IMR-90 (cell line): ENCODE results near the gene SLC22A4. TPM values are rescaled to one million over a fixed set of nuclear protein-coding genes. Genes with fewer than 3 reads are reported as not detected.

ENCODE experiments used
- ATAC-seq: fragments of 200-7000 bp; cut with Tn5 transposase; 2 replicates; pipeline ENCODE4 v1.9.1; 2020; ENCODE audit warnings: low read depth, mild to moderate bottlenecking, moderate library complexity
- BruUV-seq: library from RNA; stranded (reverse); fragments of 400-500 nt; replicated peaks from 2 replicates; lab custom pipeline; 2021; lab: Mats Ljungman, UMichigan
- CTCF ChIA-PET: fragments of 300-600 bp; formaldehyde crosslinking; extraction: SDS; loops from one replicate; lab custom pipeline; 2021; ENCODE audit warnings: antibody characterized with exemption; lab: Yijun Ruan, JAX
- POLR2A ChIA-PET: fragments of 300-600 bp; sonication (Branson Sonifier 250); formaldehyde crosslinking; loops from one replicate; lab custom pipeline; 2022; ENCODE audit warnings: antibody characterized with exemption; ENCODE audit not compliant: unreplicated experiment; lab: Charles Lee
- DNase-seq: peaks from one replicate; pipeline ENCODE4 v3.0.0; 2013
- H2AFZ ChIP-seq: replicated peaks from 2 replicates; pipeline ENCODE3; 2013; ENCODE audit warnings: low read length, mild to moderate bottlenecking; ENCODE audit not compliant: poor library complexity
- H2AK5ac ChIP-seq: 2 replicates; pipeline ENCODE4 v1.6.1; 2013; ENCODE audit warnings: low read depth, low read length, inconsistent platforms
- H2AK9ac ChIP-seq: replicated peaks from 2 replicates; pipeline ENCODE3; 2013; ENCODE audit warnings: mild to moderate bottlenecking, low read depth, low read length, moderate library complexity; ENCODE audit not compliant: poor library complexity
- H2BK120ac ChIP-seq: 2 replicates; pipeline ENCODE4 v1.6.1; 2013; ENCODE audit warnings: low read depth, low read length, inconsistent platforms
- H2BK15ac ChIP-seq: 3 replicates; pipeline ENCODE4 v1.6.1; 2013; ENCODE audit warnings: low read depth, low read length, inconsistent platforms
- H2BK20ac ChIP-seq: 2 replicates; pipeline ENCODE4 v1.6.1; 2013; ENCODE audit warnings: low read depth, mild to moderate bottlenecking, inconsistent platforms, low read length, moderate library complexity
- H2BK5ac ChIP-seq: 2 replicates; pipeline ENCODE4 v1.6.1; 2013; ENCODE audit warnings: mild to moderate bottlenecking, low read depth, low read length, inconsistent platforms; ENCODE audit not compliant: poor library complexity, severe bottlenecking
- H3K14ac ChIP-seq: replicated peaks from 2 replicates; pipeline ENCODE4 v1.6.1; 2013; ENCODE audit warnings: low read depth, low read length, inconsistent platforms
- H3K18ac ChIP-seq: 2 replicates; pipeline ENCODE4 v1.6.1; 2013; ENCODE audit warnings: low read depth, low read length, control low read depth
- H3K23ac ChIP-seq: 2 replicates; pipeline ENCODE4 v1.6.1; 2013; ENCODE audit warnings: low read depth, low read length, inconsistent platforms
- H3K27ac ChIP-seq: 2 replicates; pipeline ENCODE4 v1.5.1; 2013; ENCODE audit warnings: mild to moderate bottlenecking, control low read depth, low read length; ENCODE audit not compliant: insufficient read depth
- H3K27me3 ChIP-seq: 2 replicates; pipeline ENCODE4 v1.6.1; 2013; ENCODE audit warnings: low read length; ENCODE audit not compliant: control insufficient read depth, insufficient read depth
- H3K36me3 ChIP-seq: 2 replicates; pipeline ENCODE4 v1.6.1; 2013; ENCODE audit warnings: low read length, mixed read lengths; ENCODE audit not compliant: control insufficient read depth, insufficient read depth
- H3K4ac ChIP-seq: 2 replicates; pipeline ENCODE4 v1.6.1; 2013; ENCODE audit warnings: low read depth, low read length, inconsistent platforms
- H3K4me1 ChIP-seq: 2 replicates; pipeline ENCODE4 v1.6.1; 2013; ENCODE audit warnings: low read length, mixed read lengths; ENCODE audit not compliant: control insufficient read depth, insufficient read depth
- H3K4me2 ChIP-seq: 2 replicates; pipeline ENCODE4 v1.6.1; 2013; ENCODE audit warnings: low read depth, mild to moderate bottlenecking, control low read depth, low read length, moderate library complexity
- H3K4me3 ChIP-seq: 2 replicates; pipeline ENCODE4 v1.5.1; 2013; ENCODE audit warnings: low read depth, mild to moderate bottlenecking, control low read depth, low read length, moderate library complexity; ENCODE audit not compliant: insufficient read depth
- H3K56ac ChIP-seq: 2 replicates; pipeline ENCODE4 v1.6.1; 2013; ENCODE audit warnings: low read length, inconsistent platforms; ENCODE audit not compliant: insufficient read depth; ENCODE audit errors: extremely low read depth
- H3K79me1 ChIP-seq, 2 experiments: 2 replicates each; pipeline ENCODE4 v1.6.1; 2013; ENCODE audit warnings: low read length in 2 of 2, inconsistent platforms in 1 of 2, low read depth in 1 of 2
- H3K9ac ChIP-seq: 2 replicates; pipeline ENCODE4 v1.6.1; 2013; ENCODE audit warnings: low read depth, low read length, control low read depth
- H3K9me1 ChIP-seq: 2 replicates; pipeline ENCODE4 v1.6.1; 2013; ENCODE audit warnings: low read length, inconsistent platforms; ENCODE audit not compliant: insufficient read depth
- H3K9me3 ChIP-seq: 2 replicates; pipeline ENCODE4 v1.6.1; 2013; ENCODE audit warnings: low read length; ENCODE audit not compliant: control insufficient read depth, insufficient read depth
- H4K20me1 ChIP-seq: 2 replicates; pipeline ENCODE4 v1.6.1; 2013; ENCODE audit warnings: low read length, inconsistent platforms; ENCODE audit not compliant: insufficient read depth
- H4K5ac ChIP-seq: 2 replicates; pipeline ENCODE4 v1.6.1; 2013; ENCODE audit warnings: mild to moderate bottlenecking, low read depth, low read length, control low read depth
- H4K8ac ChIP-seq, 2 experiments: 2 replicates each; pipeline ENCODE4 v1.6.1; 2013; ENCODE audit warnings: low read depth in 2 of 2, low read length in 2 of 2, control low read depth in 1 of 2, inconsistent platforms in 1 of 2
- H4K91ac ChIP-seq: 2 replicates; pipeline ENCODE4 v1.6.1; 2013; ENCODE audit warnings: low read depth, low read length, inconsistent platforms; ENCODE audit not compliant: insufficient read depth
- BHLHE40 ChIP-seq: fragments of 150-350 bp; IDR thresholded peaks from 2 replicates; pipeline ENCODE4 v1.6.1; 2016; ENCODE audit warnings: mild to moderate bottlenecking, low read depth, low read length
- CEBPB ChIP-seq: IDR thresholded peaks from 2 replicates; pipeline ENCODE4 v1.6.1; 2012; ENCODE audit warnings: low read depth, low read length, improper control_type of control experiment
- CHD1 ChIP-seq: IDR thresholded peaks from 2 replicates; pipeline ENCODE4 v1.6.1; 2012; ENCODE audit warnings: low read depth, low read length, improper control_type of control experiment
- FOS ChIP-seq: fragments of 150-350 bp; IDR thresholded peaks from 2 replicates; pipeline ENCODE4 v1.6.1; 2016; ENCODE audit warnings: low read depth, low read length
- MAFK ChIP-seq: IDR thresholded peaks from 2 replicates; pipeline ENCODE4 v1.6.1; 2012; ENCODE audit warnings: low read depth, low read length, improper control_type of control experiment
- MAZ ChIP-seq: IDR thresholded peaks from 2 replicates; pipeline ENCODE4 v1.6.1; 2012; ENCODE audit warnings: low read depth, mild to moderate bottlenecking, low read length, improper control_type of control experiment, moderate library complexity, borderline replicate concordance
- MXI1 ChIP-seq: IDR thresholded peaks from 2 replicates; pipeline ENCODE4 v1.6.1; 2012; ENCODE audit warnings: low read depth, mild to moderate bottlenecking, low read length, moderate library complexity, borderline replicate concordance
- NFE2L2 ChIP-seq: fragments of 150-350 bp; IDR thresholded peaks from 2 replicates; pipeline ENCODE4 v1.6.1; 2016; ENCODE audit warnings: low read depth, mild to moderate bottlenecking, low read length
- POLR2A ChIP-seq: IDR thresholded peaks from 2 replicates; pipeline ENCODE4 v1.6.1; 2012; ENCODE audit warnings: mild to moderate bottlenecking, low read depth, low read length
- RAD21 ChIP-seq: IDR thresholded peaks from 2 replicates; pipeline ENCODE4 v1.6.1; 2012; ENCODE audit warnings: low read length, improper control_type of control experiment
- RCOR1 ChIP-seq: IDR thresholded peaks from 2 replicates; pipeline ENCODE4 v1.6.1; 2012; ENCODE audit warnings: mild to moderate bottlenecking, low read length, improper control_type of control experiment; ENCODE audit not compliant: insufficient replicate concordance
- RFX5 ChIP-seq: IDR thresholded peaks from 2 replicates; pipeline ENCODE4 v1.8.0; 2012; ENCODE audit warnings: low read depth, mild to moderate bottlenecking, low read length, moderate library complexity
- SMC3 ChIP-seq: fragments of 150-350 bp; IDR thresholded peaks from 2 replicates; pipeline ENCODE4 v1.6.1; 2016; ENCODE audit warnings: low read depth, mild to moderate bottlenecking, antibody characterized with exemption, low read length, moderate library complexity
- WGBS, 2 experiments: methylation state at CpG; one replicate each; pipeline versions ENCODE4 v1.1.5 to v1.1.7; 2013; ENCODE audit warnings: missing lambda C conversion rate in 2 of 2; ENCODE audit not compliant: insufficient read length in 1 of 2; ENCODE audit errors: extremely low coverage in 2 of 2; 5-methylcytosine and 5-hydroxymethylcytosine counted together
- dilution Hi-C: fragments of 300-500 bp; cut with HindIII; formaldehyde crosslinking; loops from one replicate; pipeline ENCODE4 v1.14.3; 2018; ENCODE audit warnings: low sequenced_read_pairs; ENCODE audit not compliant: unreplicated experiment
- in situ Hi-C: fragments of 300-500 bp; cut with MboI; formaldehyde crosslinking; loops from 3 replicates; pipeline ENCODE4 v1.14.3; 2019; ENCODE audit warnings: low sequenced_read_pairs, inconsistent platforms, mixed read lengths
- intact Hi-C: fragments of 100-400 bp; cut with micrococcal nuclease; formaldehyde crosslinking; loops from 2 replicates; pipeline ENCODE4 v1.10.0; 2022
- polyA plus RNA-seq, 3 experiments: library from polyadenylated mRNA; depleted of rRNA; stranded (reverse); fragments of >200 nt; gene quantifications; 2 replicates each; pipeline ENCODE4 v1.2.3, GENCODE V29; 2012; ENCODE audit warnings: low replicate concordance in 1 of 3
- total RNA-seq: library from RNA; depleted of rRNA; stranded (reverse); fragments of >200 nt; gene quantifications from 2 replicates; pipeline ENCODE4 v1.2.3, GENCODE V29; 2012
- TF ChIP-seq, protein P1 (sequence below): fragments of 150-350 bp; IDR thresholded peaks from 2 replicates; pipeline ENCODE4 v1.6.1; 2017; ENCODE audit warnings: mild to moderate bottlenecking, antibody characterized with exemption, low read length, low read depth
- TF ChIP-seq, protein P2 (sequence below): conservative IDR thresholded peaks from 2 replicates; pipeline ENCODE4 v1.5.1; 2012; ENCODE audit warnings: mild to moderate bottlenecking, low read depth, low read length, improper control_type of control experiment
- TF ChIP-seq, protein P3 (sequence below): fragments of 150-350 bp; IDR thresholded peaks from 2 replicates; pipeline ENCODE4 v1.6.1; 2016; ENCODE audit warnings: low read depth, mild to moderate bottlenecking, low read length, moderate library complexity, borderline replicate concordance

The SLC22A4 gene
- total and polyA plus RNA-seq, 2 of the 4 experiments (the other 2 are of a cell fraction), result 2.6 to 3.2 TPM

DNA sequence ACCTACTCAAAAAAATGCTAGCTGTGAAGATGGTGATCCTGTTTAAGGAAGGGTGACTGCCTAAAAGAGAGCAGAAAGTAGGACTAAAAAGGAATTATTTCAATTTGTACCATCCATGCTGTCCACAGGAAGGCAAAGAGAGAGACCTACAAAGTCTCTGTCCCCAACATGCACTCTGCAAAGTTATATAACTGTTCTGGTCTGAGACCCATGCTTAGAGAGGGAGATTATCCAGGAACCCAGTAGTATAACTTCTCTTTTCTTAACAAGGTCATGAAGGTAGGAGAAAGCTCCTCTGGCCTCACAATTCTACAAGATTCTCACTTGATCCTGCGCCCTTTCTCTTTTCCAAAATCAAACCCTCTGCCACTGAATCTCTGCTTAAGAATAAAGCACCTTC, 25.8 kb downstream of the SLC22A4 start:
- Histone ChIP-seq H3K4me1 (peaks cover 6% of the 10 kb centered on the region; the same call in 1 of the 2 replicates), H3K36me3 (peaks cover 3% of the 10 kb centered on the region; the same call in 1 of the 2 replicates), H3K4me3 (no peak overlapping the region), H3K9me3 (no peaks in the 10 kb centered on the region), H3K14ac (no peak overlapping the region), H3K23ac (no peak overlapping the region), H2AK5ac (no peak overlapping the region), H3K27ac (no peak overlapping the region), H3K4ac (no peak overlapping the region), H3K79me1 (no peaks in the 10 kb centered on the region; a peak in 1 of 4 replicates), H2AK9ac (no peak overlapping the region), H3K18ac (no peak overlapping the region), H2AFZ (no peak overlapping the region), H2BK15ac (no peak overlapping the region), H3K4me2 (no peak overlapping the region), H3K9me1 (peaks cover 9% of the 10 kb centered on the region), H2BK5ac (no peak overlapping the region), H2BK120ac (no peak overlapping the region), H3K9ac (no peak overlapping the region), H4K8ac (no peak overlapping the region), H2BK20ac (no peak overlapping the region), H4K91ac (no peak overlapping the region), H3K56ac (no peak overlapping the region), H4K5ac (no peak overlapping the region), H3K27me3 (no peaks in the 10 kb centered on the region), H4K20me1 (no peaks in the 10 kb centered on the region)
- dilution Hi-C loops, result no loop called here
- in situ Hi-C loops, result no loop called here
- ATAC-seq (no peak), DNase-seq (no peak)
- BruUV-seq, result no TSS peak
- POLR2A ChIA-PET, result no interaction called here
- no CpG with 5 or more reads among the region's 1 CpG for WGBS, 2 experiments
- intact Hi-C loops, result no loop called here
- TF ChIP-seq FOS (no peak), POLR2A (no peak), MAZ (no peak), BHLHE40 (no peak), RCOR1 (no peak), MXI1 (no peak), MAFK (no peak), CEBPB (no peak), NFE2L2 (no peak), SMC3 (no peak), RAD21 (no peak), RFX5 (no peak), CHD1 (no peak)
- TF ChIP-seq, protein P1, sequence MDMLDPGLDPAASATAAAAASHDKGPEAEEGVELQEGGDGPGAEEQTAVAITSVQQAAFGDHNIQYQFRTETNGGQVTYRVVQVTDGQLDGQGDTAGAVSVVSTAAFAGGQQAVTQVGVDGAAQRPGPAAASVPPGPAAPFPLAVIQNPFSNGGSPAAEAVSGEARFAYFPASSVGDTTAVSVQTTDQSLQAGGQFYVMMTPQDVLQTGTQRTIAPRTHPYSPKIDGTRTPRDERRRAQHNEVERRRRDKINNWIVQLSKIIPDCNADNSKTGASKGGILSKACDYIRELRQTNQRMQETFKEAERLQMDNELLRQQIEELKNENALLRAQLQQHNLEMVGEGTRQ, result no peak
- TF ChIP-seq, protein P2, sequence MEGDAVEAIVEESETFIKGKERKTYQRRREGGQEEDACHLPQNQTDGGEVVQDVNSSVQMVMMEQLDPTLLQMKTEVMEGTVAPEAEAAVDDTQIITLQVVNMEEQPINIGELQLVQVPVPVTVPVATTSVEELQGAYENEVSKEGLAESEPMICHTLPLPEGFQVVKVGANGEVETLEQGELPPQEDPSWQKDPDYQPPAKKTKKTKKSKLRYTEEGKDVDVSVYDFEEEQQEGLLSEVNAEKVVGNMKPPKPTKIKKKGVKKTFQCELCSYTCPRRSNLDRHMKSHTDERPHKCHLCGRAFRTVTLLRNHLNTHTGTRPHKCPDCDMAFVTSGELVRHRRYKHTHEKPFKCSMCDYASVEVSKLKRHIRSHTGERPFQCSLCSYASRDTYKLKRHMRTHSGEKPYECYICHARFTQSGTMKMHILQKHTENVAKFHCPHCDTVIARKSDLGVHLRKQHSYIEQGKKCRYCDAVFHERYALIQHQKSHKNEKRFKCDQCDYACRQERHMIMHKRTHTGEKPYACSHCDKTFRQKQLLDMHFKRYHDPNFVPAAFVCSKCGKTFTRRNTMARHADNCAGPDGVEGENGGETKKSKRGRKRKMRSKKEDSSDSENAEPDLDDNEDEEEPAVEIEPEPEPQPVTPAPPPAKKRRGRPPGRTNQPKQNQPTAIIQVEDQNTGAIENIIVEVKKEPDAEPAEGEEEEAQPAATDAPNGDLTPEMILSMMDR, result no peak
- TF ChIP-seq, protein P3, sequence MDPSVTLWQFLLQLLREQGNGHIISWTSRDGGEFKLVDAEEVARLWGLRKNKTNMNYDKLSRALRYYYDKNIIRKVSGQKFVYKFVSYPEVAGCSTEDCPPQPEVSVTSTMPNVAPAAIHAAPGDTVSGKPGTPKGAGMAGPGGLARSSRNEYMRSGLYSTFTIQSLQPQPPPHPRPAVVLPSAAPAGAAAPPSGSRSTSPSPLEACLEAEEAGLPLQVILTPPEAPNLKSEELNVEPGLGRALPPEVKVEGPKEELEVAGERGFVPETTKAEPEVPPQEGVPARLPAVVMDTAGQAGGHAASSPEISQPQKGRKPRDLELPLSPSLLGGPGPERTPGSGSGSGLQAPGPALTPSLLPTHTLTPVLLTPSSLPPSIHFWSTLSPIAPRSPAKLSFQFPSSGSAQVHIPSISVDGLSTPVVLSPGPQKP, result no peak
- CTCF ChIA-PET, result no interaction called here
